ENCODE data around the gene ZFTA.

Gene ZFTA

GRCh38 chr11:63761188-63761587, 7.4 kb downstream of the ZFTA start:
- TF ChIP-seq MAX (IDR thresholded peaks at IDR 0.05) (no peak), USF1 (IDR thresholded peaks at IDR 0.05) (no peak), RAD21 (IDR thresholded peaks at IDR 0.05; ENCODE audit: low read depth) (no peak), REST (IDR thresholded peaks at IDR 0.05; ENCODE audit: low read depth) (no peak)

- TF ChIP-seq REST (IDR thresholded peaks at IDR 0.05; ENCODE audit: low read depth), result no peak
- no peak for TF ChIP-seq NFIC (IDR thresholded peaks at IDR 0.05)
- no peak for TF ChIP-seq FOXM1 (IDR thresholded peaks at IDR 0.05; ENCODE audit: borderline replicate concordance, low read depth)
- TF ChIP-seq CEBPB (IDR thresholded peaks at IDR 0.05), result no peak
- TF ChIP-seq YY1 (IDR thresholded peaks at IDR 0.05; ENCODE audit: low read depth), result no peak
- TF ChIP-seq TCF12 (IDR thresholded peaks at IDR 0.05; ENCODE audit: low read depth), result no peak
- TF ChIP-seq EP300 (IDR thresholded peaks at IDR 0.05; ENCODE audit: borderline replicate concordance), result no peak
Measured at GRCh38 chr11:63760487-63761079, 8.0 kb downstream of the ZFTA start.

- TF ChIP-seq EP300 (IDR thresholded peaks at IDR 0.05; ENCODE audit: borderline replicate concordance), result no peak
- no peak for TF ChIP-seq ZBTB7A (IDR thresholded peaks at IDR 0.05; ENCODE audit: low read depth)
- no peak for TF ChIP-seq CEBPB (IDR thresholded peaks at IDR 0.05)
- no peak for TF ChIP-seq MAX (IDR thresholded peaks at IDR 0.05)
- TF ChIP-seq NFIC (IDR thresholded peaks at IDR 0.05), result no peak
- no peak for TF ChIP-seq FOXM1 (IDR thresholded peaks at IDR 0.05; ENCODE audit: borderline replicate concordance, low read depth)
- TF ChIP-seq CREB1 (IDR thresholded peaks at IDR 0.05; ENCODE audit: low read depth), result no peak
- TF ChIP-seq YY1 (IDR thresholded peaks at IDR 0.05; ENCODE audit: low read depth), result no peak
- no peak for TF ChIP-seq TCF12 (IDR thresholded peaks at IDR 0.05; ENCODE audit: low read depth)
- no peak for TF ChIP-seq TEAD4 (IDR thresholded peaks at IDR 0.05)
- no peak for TF ChIP-seq RAD21 (IDR thresholded peaks at IDR 0.05; ENCODE audit: low read depth)
- no peak for TF ChIP-seq REST (IDR thresholded peaks at IDR 0.05; ENCODE audit: low read depth)
- no peak for TF ChIP-seq USF1 (IDR thresholded peaks at IDR 0.05)
- no peak for TF ChIP-seq EGR1 (IDR thresholded peaks at IDR 0.05)
- no peak for TF ChIP-seq TAF1 (IDR thresholded peaks at IDR 0.05; ENCODE audit: low read depth)
Measured at GRCh38 chr11:63756919-63757761, 11.4 kb downstream of the ZFTA start.

GRCh38 chr11:63749624-63750023, 19.0 kb downstream of the ZFTA start:
- TF ChIP-seq CREB1 (IDR thresholded peaks at IDR 0.05; ENCODE audit: low read depth), result no peak
- no peak for TF ChIP-seq FOXM1 (IDR thresholded peaks at IDR 0.05; ENCODE audit: borderline replicate concordance, low read depth)
- no peak for TF ChIP-seq RAD21 (IDR thresholded peaks at IDR 0.05; ENCODE audit: low read depth)
- no peak for TF ChIP-seq EGR1 (IDR thresholded peaks at IDR 0.05)
- no peak for TF ChIP-seq USF1 (IDR thresholded peaks at IDR 0.05)
- no peak for TF ChIP-seq EP300 (IDR thresholded peaks at IDR 0.05; ENCODE audit: borderline replicate concordance)
- no peak for TF ChIP-seq ZBTB7A (IDR thresholded peaks at IDR 0.05; ENCODE audit: low read depth)
- no peak for TF ChIP-seq NFIC (IDR thresholded peaks at IDR 0.05)
- TF ChIP-seq REST (IDR thresholded peaks at IDR 0.05; ENCODE audit: low read depth), result no peak
- no peak for TF ChIP-seq CEBPB (IDR thresholded peaks at IDR 0.05)
- TF ChIP-seq MAX (IDR thresholded peaks at IDR 0.05), result no peak

All from Ishikawa (cell line).